Glomerular visceral epithelial cell (primary cell): ENCODE measurements around the gene TSR3.

Experiments used
- DNase-seq: peaks from one replicate; pipeline ENCODE4 v3.0.0-alpha.2; 2016; ENCODE audit errors: extremely low spot score

TSR3 gene

GRCh38 chr16:1325261-1325660 is 26.4 kb downstream of the TSR3 start:
- no peak for DNase-seq

GRCh38 chr16:1324286-1324826 is 27.3 kb downstream of the TSR3 start:
- no peak for DNase-seq

GRCh38 chr16:1323296-1324239 is 28.1 kb downstream of the TSR3 start:
- no peak for DNase-seq

- DNase-seq, result no peak
Observed at GRCh38 chr16:1322407-1322806, 29.3 kb downstream of the TSR3 start.

- no peak for DNase-seq
Observed at GRCh38 chr16:1320658-1321240, 30.9 kb downstream of the TSR3 start.

- DNase-seq, result no peak
Observed at GRCh38 chr16:1320097-1320496, 31.6 kb downstream of the TSR3 start.

GRCh38 chr16:1319041-1319440 is 32.6 kb downstream of the TSR3 start:
- DNase-seq, result no peak

GRCh38 chr16:1318268-1318545 is 33.5 kb downstream of the TSR3 start:
- DNase-seq, result no peak

- no peak for DNase-seq
Observed at GRCh38 chr16:1317479-1318267, 34.0 kb downstream of the TSR3 start.

- DNase-seq, result no peak
Observed at GRCh38 chr16:1316033-1316405, 35.7 kb downstream of the TSR3 start.

GRCh38 chr16:1315081-1316032 is 36.3 kb downstream of the TSR3 start:
- no peak for DNase-seq

- no peak for DNase-seq
Observed at GRCh38 chr16:1314399-1315068, 37.1 kb downstream of the TSR3 start.

GRCh38 chr16:1313721-1314369 is 37.8 kb downstream of the TSR3 start:
- DNase-seq, result no peak

GRCh38 chr16:1312903-1313302 is 38.8 kb downstream of the TSR3 start:
- no peak for DNase-seq

- DNase-seq, result no peak
Observed at GRCh38 chr16:1312467-1312816, 39.2 kb downstream of the TSR3 start.

GRCh38 chr16:1311738-1312466 is 39.8 kb downstream of the TSR3 start:
- no peak for DNase-seq

- no peak for DNase-seq
Observed at GRCh38 chr16:1311212-1311737, 40.4 kb downstream of the TSR3 start.

- peak; percentile 32 for DNase-seq
Observed at GRCh38 chr16:1310832-1311200, 40.9 kb downstream of the TSR3 start.
